K562 (cell line): ENCODE measurements around the gene C19orf47.

Source experiments
- FOXK1 ChIP-seq: sonication (generic); formaldehyde crosslinking; IDR thresholded peaks from 2 replicates; pipeline ENCODE4 v1.8.0; 2022; ENCODE audit warnings: missing genetic modification reagents, mild to moderate bottlenecking, borderline replicate concordance
- TCF7L2 ChIP-seq: fragments of 150-350 bp; IDR thresholded peaks from 2 replicates; pipeline ENCODE4 v1.6.1; 2016; ENCODE audit warnings: low read depth, mild to moderate bottlenecking, low read length, moderate library complexity

- TF ChIP-seq FOXK1 (CRISPR knock-in tag): no peak
- no peak for TF ChIP-seq TCF7L2
These were observed 66.6 kb downstream of the C19orf47 start for GRCh38 chr19:40281381-40282208.
